ACHN (cell line): ENCODE data around the gene LDHAL6B.

Source experiments
- DNase-seq: peaks from one replicate; pipeline ENCODE4 v3.0.0-alpha.2; 2015
- in situ Hi-C: cut with HindIII; loops from 2 replicates; pipeline ENCODE4 v1.10.0; 2017; ENCODE audit warnings: low sequenced_read_pairs, low pct_ligation_motif_present, low pct_unique_long_range_greater_than_20kb

LDHAL6B gene

GRCh38 chr15:59174835-59175831, 31.5 kb upstream of the LDHAL6B start:
- in situ Hi-C loops, result no loop called here
- peak; percentile 75 for DNase-seq

DNA sequence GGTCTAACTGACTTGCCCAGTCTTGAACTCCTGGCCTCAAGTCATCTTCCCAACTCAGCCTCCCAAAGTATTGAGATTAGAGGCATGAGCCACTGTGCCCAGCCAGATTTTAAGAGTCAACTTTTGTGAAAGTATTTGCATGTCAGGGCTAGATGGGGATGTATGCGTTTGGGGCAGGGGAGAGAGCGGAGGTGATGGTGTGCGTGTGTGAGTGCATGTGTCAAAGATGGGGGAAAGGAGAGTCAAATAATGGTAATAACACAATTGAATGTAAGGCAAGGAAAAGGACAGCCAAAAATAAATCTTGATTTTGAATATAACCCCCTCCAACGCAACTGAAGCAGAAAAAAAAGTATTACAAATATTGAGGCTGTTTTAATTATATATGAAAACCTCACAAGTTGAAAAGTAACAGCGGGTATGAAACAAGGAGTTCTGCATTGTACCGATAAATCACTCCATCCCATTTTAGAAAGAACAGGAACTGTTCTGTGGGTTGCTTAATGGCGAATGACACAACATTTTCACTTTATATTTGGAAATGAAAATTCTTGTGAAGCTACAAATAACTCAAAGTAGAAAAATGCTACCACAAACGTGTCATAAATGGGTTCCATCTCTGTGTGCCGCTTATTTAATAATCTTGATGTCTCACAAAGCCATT, 29.9 kb upstream of the LDHAL6B start:
- in situ Hi-C loops, result no loop called here
- no peak for DNase-seq

GRCh38 chr15:59177317-59177660, 29.4 kb upstream of the LDHAL6B start:
- in situ Hi-C loops, result no loop called here
- DNase-seq, result no peak

GRCh38 chr15:59178151-59178695, 28.4 kb upstream of the LDHAL6B start:
- in situ Hi-C loops, result no loop called here
- DNase-seq, result no peak

DNA sequence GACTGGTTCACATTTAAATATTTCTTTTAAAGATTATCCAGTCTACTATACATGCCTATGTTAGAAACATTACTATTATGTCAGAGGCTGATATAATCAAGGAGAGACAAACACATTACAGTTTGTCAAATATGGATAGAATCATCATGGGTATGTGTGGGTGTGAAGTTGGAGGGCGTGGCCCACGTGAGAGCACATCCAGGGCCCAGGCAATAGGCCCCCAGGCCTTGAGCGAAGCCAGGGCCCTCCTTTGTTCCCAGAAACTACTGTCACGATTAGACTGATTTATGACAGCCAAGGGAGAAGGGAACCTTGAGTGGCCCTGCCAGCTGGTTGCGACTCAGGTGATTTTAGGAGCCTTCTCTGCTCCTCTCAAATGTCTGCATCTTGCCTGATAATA, 26.9 kb upstream of the LDHAL6B start:
- in situ Hi-C loops, result no loop called here
- no peak for DNase-seq

GRCh38 chr15:59180945-59181600, 25.6 kb upstream of the LDHAL6B start:
- in situ Hi-C loops, result no loop called here
- DNase-seq, result no peak

GRCh38 chr15:59185725-59186124, 20.9 kb upstream of the LDHAL6B start:
- in situ Hi-C loops, result no loop called here
- DNase-seq, result no peak

- DNase-seq, result no peak
- in situ Hi-C loops, result no loop called here
Measured at GRCh38 chr15:59186501-59186900, 20.1 kb upstream of the LDHAL6B start.

DNA sequence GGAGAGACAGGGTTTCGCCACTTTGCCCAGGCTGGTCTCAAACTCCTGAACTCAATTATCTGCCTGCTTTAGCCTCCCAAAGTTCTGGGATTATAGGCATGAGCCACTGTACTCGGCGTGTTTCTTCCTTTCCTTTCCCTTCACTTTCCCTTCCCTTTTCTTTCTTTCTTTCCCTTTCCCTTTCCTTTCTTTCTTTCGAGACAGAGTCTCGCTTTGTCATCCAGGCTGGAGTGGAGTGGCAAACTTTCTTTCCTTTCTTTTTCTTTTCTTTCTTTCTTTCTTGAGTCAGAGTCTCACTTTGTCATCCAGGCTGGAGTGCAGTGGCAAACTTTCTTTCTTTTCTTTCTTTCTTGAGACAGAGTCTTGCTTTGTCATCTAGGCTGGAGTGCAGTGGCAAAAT, 17.4 kb upstream of the LDHAL6B start:
- in situ Hi-C loops, result no loop called here
- DNase-seq, result no peak

DNA sequence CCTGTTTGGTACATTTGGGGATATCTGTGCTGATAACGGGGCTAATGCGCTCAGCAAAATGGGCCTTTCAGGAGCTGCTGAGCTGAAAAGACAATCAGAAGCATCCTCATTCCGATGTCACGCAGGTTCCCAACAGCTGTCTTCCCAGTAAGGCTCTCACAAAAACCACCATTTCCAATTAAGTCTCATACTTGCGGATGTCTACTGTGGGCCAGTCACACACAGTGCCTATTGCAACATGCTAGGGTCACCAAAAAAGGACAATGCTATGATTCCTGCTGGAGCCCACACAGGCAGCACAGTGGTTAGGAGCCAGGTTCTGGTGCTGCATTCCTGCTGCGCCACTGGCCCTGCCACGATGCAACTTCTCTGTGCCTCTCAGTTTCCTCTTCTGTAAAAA, 16.4 kb upstream of the LDHAL6B start:
- no peak for DNase-seq
- in situ Hi-C loops, result no loop called here

DNA sequence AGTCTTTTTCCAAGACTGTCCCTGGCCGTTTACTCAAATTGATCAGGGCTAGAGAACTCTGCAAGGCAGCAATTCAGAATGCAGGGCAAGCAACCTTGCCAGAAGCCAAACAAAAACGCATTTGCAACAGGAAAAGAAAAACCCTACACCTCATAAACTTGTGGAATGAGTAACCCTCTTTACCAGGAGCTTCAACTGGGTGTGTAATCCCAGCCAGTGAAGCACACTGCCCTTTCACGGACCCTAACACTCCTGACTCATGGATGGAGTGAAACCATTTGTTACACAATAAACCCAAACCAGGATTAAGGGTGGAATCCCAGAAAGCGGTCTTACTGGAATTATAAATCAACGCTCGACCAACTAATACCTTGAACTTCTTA, 14.8 kb upstream of the LDHAL6B start:
- DNase-seq, result peak; percentile 94
- in situ Hi-C loops, result no loop called here

- in situ Hi-C loops, result no loop called here
- no peak for DNase-seq
Measured at GRCh38 chr15:59194639-59195325, 11.9 kb upstream of the LDHAL6B start.

GRCh38 chr15:59196416-59196815, 10.2 kb upstream of the LDHAL6B start:
- DNase-seq, result no peak
- in situ Hi-C loops, result no loop called here

- DNase-seq, result no peak
- in situ Hi-C loops, result no loop called here
Measured at GRCh38 chr15:59197454-59197853, 9.2 kb upstream of the LDHAL6B start.

GRCh38 chr15:59199626-59200465, 6.8 kb upstream of the LDHAL6B start:
- in situ Hi-C loops, result no loop called here
- DNase-seq, result peak; percentile 85

DNA sequence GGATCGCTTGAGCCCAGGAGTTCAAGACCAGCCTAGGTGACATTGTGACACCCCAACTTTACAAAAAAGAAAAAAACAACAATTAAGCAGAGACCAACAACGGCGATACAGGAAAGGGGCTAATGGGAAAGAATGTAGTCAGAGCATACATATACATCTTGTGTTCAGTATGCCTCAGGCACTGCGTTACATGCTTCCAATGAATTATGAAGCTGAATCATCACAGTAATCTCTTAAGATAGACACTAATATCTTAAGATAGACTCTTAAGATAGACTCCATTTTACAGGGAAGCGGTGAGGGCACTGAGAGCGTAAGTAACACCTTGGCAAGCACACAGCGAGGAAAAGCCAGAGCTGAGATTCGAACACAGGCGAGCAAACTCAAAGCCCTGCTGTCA, 6.1 kb upstream of the LDHAL6B start:
- in situ Hi-C loops, result no loop called here
- no peak for DNase-seq

DNA sequence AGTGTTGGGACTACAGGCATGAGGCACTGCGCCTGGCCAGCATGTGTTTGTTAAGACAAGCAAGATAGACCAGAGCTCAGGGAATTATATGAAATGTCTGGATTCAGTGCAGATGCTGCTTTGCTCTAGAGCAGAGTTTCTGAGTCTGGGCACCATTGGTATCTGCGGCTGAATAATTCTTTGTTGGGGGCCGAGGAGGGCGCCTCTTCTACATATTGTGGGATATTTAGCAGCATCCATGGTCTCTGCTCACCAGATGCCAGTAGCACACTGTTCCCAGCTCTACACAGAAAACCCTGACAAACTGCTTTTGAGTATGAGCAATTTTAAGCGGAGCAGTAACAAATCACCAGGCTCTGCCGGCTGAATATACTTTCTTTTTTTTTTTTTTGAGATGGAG, 3.6 kb upstream of the LDHAL6B start:
- in situ Hi-C loops, result no loop called here
- no peak for DNase-seq

DNA sequence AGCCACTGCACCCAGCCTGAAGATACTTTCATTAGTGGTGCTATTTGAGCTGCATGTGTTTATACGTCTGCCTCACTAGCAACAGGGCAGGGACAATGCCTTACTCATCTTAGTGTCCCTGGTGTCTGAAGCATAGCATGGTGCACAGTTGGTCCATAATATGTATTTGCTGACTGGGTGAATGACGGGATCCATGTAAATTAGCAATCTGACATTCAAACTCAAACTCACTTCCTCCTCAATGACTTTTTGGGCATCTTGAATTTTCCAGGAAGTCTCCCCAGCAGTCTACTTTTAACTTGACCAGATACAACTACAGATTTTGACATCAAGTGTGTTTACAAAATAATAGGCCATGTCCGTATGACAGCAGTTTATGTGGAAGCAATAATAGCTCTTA, 3.0 kb upstream of the LDHAL6B start:
- in situ Hi-C loops, result no loop called here

More for the DNA sequence above, 3.0 kb upstream of the LDHAL6B start:
- DNase-seq, result no peak
